Cardiac fibroblast (primary cell): ENCODE data around the gene CYP2S1.

ENCODE experiments used
- DNase-seq, 2 donors: peaks; one replicate each; pipeline versions ENCODE4 v3.0.0 to v3.0.0-alpha.2; 2010; ENCODE audit warnings: low read depth in 2 of 2
- H3K4me3 ChIP-seq, 2 donors: replicated peaks in 1 of 2; 1 replicate in 1 of 2; 2 replicates in 1 of 2; pipeline ENCODE4 v1.5.1; 2011; ENCODE audit warnings: low read depth in 2 of 2, low read length in 2 of 2, mild to moderate bottlenecking in 2 of 2, moderate library complexity in 1 of 2
- TF ChIP-seq, protein P1 (sequence below): IDR thresholded peaks from one replicate; pipeline ENCODE4 v1.5.1; 2011; ENCODE audit warnings: low read depth, mild to moderate bottlenecking, low read length, inconsistent platforms

CYP2S1 gene

GRCh38 chr19:41217741-41218140 is 24.7 kb downstream of the CYP2S1 start:
- TF ChIP-seq, protein P1, sequence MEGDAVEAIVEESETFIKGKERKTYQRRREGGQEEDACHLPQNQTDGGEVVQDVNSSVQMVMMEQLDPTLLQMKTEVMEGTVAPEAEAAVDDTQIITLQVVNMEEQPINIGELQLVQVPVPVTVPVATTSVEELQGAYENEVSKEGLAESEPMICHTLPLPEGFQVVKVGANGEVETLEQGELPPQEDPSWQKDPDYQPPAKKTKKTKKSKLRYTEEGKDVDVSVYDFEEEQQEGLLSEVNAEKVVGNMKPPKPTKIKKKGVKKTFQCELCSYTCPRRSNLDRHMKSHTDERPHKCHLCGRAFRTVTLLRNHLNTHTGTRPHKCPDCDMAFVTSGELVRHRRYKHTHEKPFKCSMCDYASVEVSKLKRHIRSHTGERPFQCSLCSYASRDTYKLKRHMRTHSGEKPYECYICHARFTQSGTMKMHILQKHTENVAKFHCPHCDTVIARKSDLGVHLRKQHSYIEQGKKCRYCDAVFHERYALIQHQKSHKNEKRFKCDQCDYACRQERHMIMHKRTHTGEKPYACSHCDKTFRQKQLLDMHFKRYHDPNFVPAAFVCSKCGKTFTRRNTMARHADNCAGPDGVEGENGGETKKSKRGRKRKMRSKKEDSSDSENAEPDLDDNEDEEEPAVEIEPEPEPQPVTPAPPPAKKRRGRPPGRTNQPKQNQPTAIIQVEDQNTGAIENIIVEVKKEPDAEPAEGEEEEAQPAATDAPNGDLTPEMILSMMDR = no peak
- no peak for DNase-seq
- H3K4me3 ChIP-seq = no peak overlapping the region

DNA sequence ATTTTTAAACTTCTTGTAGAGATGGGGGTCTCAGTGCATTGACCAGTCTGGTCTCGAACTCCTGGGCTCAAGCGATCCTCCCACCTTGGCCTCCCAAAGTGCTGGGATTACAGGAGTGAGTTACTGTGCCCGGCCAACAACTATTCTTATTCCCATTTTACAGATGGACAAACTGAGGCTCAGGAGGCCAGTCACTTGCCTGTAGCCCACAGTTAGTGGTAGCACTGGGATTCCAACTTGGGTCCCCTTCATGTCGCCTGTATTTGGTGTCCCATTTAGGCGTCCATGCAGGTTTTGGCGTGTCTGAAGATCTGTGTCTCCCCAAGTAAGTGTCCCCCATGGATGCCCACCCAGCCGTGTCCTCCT is 25.2 kb downstream of the CYP2S1 start:
- no peak for DNase-seq
- H3K4me3 ChIP-seq = peak overlapping the region in 1 of 2 donors; percentile 82
- TF ChIP-seq, protein P1 = no peak

GRCh38 chr19:41218615-41219507 is 25.8 kb downstream of the CYP2S1 start, which contains the start of gene AXL:
Gene AXL (plus strand): TSS chr19:41219223. CDS start chr19:41219393, 170 bp downstream.
- TF ChIP-seq, protein P1 = no peak
- peak; percentile 70 to 90 for DNase-seq
- H3K4me3 ChIP-seq = peak within 1 kb of the TSS; percentile 79 to 82

GRCh38 chr19:41219924-41220567 is 27.0 kb downstream of the CYP2S1 start:
- DNase-seq = peak; percentile 60 to 63
- H3K4me3 ChIP-seq = peak overlapping the region; percentile 79 to 82
- TF ChIP-seq, protein P1 = no peak

GRCh38 chr19:41220811-41221210 is 27.8 kb downstream of the CYP2S1 start:
- H3K4me3 ChIP-seq = peak overlapping the region; percentile 79 to 82
- TF ChIP-seq, protein P1 = no peak
- no peak for DNase-seq

- H3K4me3 ChIP-seq = peak overlapping the region in 1 of 2 donors; percentile 82
- no peak for DNase-seq
- TF ChIP-seq, protein P1 = no peak
These were observed 28.6 kb downstream of the CYP2S1 start for GRCh38 chr19:41221514-41222205.
